Calu3 (cell line): Measurements from ENCODE around the gene CD5L. TPM values are rescaled to one million over a fixed set of nuclear protein-coding genes. Genes with fewer than 3 reads are reported as not detected.

Source experiments
- BruUV-seq: library from RNA; stranded (reverse); fragments of 400-500 nt; replicated peaks from 2 replicates; lab custom pipeline; 2021; lab: Mats Ljungman, UMichigan
- CTCF ChIA-PET: fragments of 300-600 bp; sonication (Branson Sonifier 250); formaldehyde crosslinking; loops from one replicate; lab custom pipeline; 2022; ENCODE audit warnings: antibody characterized with exemption; lab: Charles Lee
- DNase-seq: peaks from one replicate; pipeline ENCODE4 v3.0.0; 2022
- H3K27ac Mint-ChIP-seq: one replicate; pipeline ENCODE4 v1.8.0; 2022; ENCODE audit warnings: mixed read lengths; ENCODE audit not compliant: unreplicated experiment
- H3K27me3 Mint-ChIP-seq: one replicate; pipeline ENCODE4 v1.8.0; 2022; ENCODE audit warnings: mixed read lengths; ENCODE audit not compliant: unreplicated experiment
- H3K36me3 Mint-ChIP-seq: one replicate; pipeline ENCODE4 v1.8.0; 2022; ENCODE audit warnings: mild to moderate bottlenecking, moderate library complexity, mixed read lengths; ENCODE audit not compliant: insufficient read depth, unreplicated experiment
- H3K4me1 Mint-ChIP-seq: one replicate; pipeline ENCODE4 v1.8.0; 2022; ENCODE audit warnings: mild to moderate bottlenecking, low read depth, mixed read lengths; ENCODE audit not compliant: unreplicated experiment
- H3K4me3 Mint-ChIP-seq: one replicate; pipeline ENCODE4 v1.8.0; 2022; ENCODE audit warnings: mild to moderate bottlenecking, low read depth, moderate library complexity, mixed read lengths; ENCODE audit not compliant: unreplicated experiment
- H3K9me3 Mint-ChIP-seq: one replicate; pipeline ENCODE4 v1.8.0; 2022; ENCODE audit warnings: low read depth, mixed read lengths; ENCODE audit not compliant: unreplicated experiment
- intact Hi-C: fragments of 100-400 bp; cut with micrococcal nuclease; formaldehyde crosslinking; loops from one replicate; pipeline ENCODE4 v1.10.0; 2022; ENCODE audit not compliant: unreplicated experiment
- total RNA-seq: library from RNA; stranded (reverse); gene quantifications from 2 replicates; pipeline ENCODE4 v1.2.3, GENCODE V29; 2022
- TF ChIP-seq, protein P1 (sequence below): fragments of 200-600 bp; IDR thresholded peaks from one replicate; pipeline ENCODE4 v1.8.0; 2022; ENCODE audit warnings: antibody characterized with exemption; ENCODE audit not compliant: unreplicated experiment

CD5L gene
- total RNA-seq, 1 experiment from 2014 or later: not detected

DNA sequence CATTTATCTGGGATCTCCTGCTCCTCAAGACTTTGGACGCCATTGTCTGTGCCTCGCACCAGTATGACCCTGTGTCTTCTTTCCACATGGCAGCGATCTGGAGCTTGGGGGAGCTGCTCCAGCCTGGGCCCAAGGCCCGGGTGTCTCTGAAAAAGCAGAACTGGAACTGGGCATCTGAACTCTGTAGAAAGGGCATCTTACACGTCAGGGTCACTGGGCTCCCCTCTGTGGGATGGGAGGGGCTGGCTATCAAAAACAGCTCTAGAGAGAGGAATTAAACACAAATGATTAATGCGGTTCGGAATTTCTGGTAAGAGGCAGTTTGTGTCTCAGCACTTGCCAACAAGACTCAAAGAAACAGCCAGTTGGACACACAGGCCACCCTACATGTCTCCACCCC, 37.8 kb downstream of the CD5L start:
- no peaks in the 10 kb centered on the region for H3K4me1 Mint-ChIP-seq
- H3K36me3 Mint-ChIP-seq: no peaks in the 10 kb centered on the region
- H3K27me3 Mint-ChIP-seq: no peaks in the 10 kb centered on the region
- intact Hi-C loops: no loop called here
- DNase-seq: no peak
- no peak overlapping the region for H3K27ac Mint-ChIP-seq
- BruUV-seq: no TSS peak
- no peak overlapping the region for H3K4me3 Mint-ChIP-seq
- TF ChIP-seq, protein P1, sequence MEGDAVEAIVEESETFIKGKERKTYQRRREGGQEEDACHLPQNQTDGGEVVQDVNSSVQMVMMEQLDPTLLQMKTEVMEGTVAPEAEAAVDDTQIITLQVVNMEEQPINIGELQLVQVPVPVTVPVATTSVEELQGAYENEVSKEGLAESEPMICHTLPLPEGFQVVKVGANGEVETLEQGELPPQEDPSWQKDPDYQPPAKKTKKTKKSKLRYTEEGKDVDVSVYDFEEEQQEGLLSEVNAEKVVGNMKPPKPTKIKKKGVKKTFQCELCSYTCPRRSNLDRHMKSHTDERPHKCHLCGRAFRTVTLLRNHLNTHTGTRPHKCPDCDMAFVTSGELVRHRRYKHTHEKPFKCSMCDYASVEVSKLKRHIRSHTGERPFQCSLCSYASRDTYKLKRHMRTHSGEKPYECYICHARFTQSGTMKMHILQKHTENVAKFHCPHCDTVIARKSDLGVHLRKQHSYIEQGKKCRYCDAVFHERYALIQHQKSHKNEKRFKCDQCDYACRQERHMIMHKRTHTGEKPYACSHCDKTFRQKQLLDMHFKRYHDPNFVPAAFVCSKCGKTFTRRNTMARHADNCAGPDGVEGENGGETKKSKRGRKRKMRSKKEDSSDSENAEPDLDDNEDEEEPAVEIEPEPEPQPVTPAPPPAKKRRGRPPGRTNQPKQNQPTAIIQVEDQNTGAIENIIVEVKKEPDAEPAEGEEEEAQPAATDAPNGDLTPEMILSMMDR: no peak
- CTCF ChIA-PET: interaction anchor here (0.7 kb wide), 1 partner anchor 17 kb away, joined by 3 read pairs; no protein-coding TSS in a partner anchor
- H3K9me3 Mint-ChIP-seq: no peaks in the 10 kb centered on the region

DNA sequence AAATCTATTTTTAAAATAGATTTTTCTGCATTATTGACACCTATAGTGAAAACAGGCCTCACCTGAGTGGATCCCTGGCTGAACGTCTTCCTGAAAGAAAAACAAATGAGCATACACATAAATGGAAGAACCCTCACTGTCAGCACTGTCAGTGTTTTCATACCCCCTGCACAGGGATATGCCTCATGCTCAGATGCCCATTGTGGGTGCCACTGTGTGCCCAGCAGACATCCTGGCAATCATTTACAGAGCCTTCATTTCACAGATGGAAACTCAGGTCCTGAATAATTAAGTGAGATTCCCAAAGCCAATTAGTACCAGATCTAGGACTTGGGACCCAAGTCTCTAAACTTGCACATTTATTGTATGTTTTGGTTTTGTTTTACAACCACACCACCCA, 41.6 kb downstream of the CD5L start:
- intact Hi-C loops: no loop called here
- Mint-ChIP-seq H3K36me3 (no peaks in the 10 kb centered on the region), H3K27me3 (no peaks in the 10 kb centered on the region), H3K27ac (no peak overlapping the region), H3K4me3 (no peak overlapping the region), H3K4me1 (peaks cover 9% of the 10 kb centered on the region), H3K9me3 (no peaks in the 10 kb centered on the region)
- no peak for DNase-seq
- no TSS peak for BruUV-seq
- CTCF ChIA-PET: no interaction called here
- TF ChIP-seq, protein P1: no peak

DNA sequence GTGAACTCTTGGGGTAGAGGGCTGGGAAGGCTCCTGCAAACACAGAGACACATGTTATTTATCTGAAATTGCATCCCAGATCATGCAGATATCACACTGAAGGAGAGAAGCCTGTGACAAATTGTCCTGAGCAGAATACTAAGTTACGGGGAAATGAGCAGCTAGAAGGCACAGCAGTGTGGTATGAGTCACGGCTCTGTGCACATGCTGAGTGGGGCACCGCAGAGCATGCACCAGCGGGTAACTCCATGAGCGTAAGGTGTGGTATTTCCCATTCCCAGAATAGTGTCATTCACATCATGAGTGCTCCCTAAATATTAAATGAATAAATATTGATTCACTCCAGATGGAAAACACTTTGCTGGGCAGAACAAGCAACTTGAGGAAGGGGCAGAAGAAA, 43.4 kb downstream of the CD5L start:
- Mint-ChIP-seq H3K27ac (no peak overlapping the region), H3K4me3 (no peak overlapping the region), H3K9me3 (peaks cover 2% of the 10 kb centered on the region), H3K4me1 (peaks cover 9% of the 10 kb centered on the region), H3K27me3 (no peaks in the 10 kb centered on the region), H3K36me3 (no peaks in the 10 kb centered on the region)
- BruUV-seq: no TSS peak
- no peak for DNase-seq
- intact Hi-C loops: no loop called here
- TF ChIP-seq, protein P1: no peak
- CTCF ChIA-PET: no interaction called here

DNA sequence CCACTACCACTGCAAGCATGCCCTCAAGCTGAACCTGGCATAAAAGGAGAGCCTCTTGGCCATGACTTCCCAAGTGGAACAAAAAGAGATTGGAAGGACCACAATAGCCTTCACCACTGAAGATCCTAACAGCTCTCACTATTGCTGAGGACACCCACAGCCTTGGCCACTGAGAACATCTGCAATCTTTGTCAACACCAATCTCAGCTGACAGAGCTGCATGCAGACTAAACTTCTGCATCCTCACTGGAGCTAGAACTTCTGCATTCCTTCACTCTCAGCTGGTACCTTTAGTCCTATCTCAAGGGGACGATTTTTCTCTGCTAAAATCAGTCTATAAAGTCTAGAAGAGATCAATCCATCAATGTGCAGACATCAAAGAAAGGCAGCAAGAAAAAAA, 56.4 kb downstream of the CD5L start:
- Mint-ChIP-seq H3K27me3 (no peaks in the 10 kb centered on the region), H3K27ac (no peak overlapping the region), H3K4me1 (peaks cover 26% of the 10 kb centered on the region), H3K36me3 (no peaks in the 10 kb centered on the region), H3K4me3 (no peak overlapping the region), H3K9me3 (peaks cover 6% of the 10 kb centered on the region)
- no TSS peak for BruUV-seq
- TF ChIP-seq, protein P1: no peak
- CTCF ChIA-PET: interaction anchor here (0.8 to 1.1 kb wide), 2 partner anchors 8 to 12 kb away, joined by 3 to 4 read pairs; partner anchors contain the start of gene FCRL2
- no peak for DNase-seq
- intact Hi-C loops: no loop called here
